Measurements from ENCODE around the gene ACSL3. TPM values are rescaled to one million over a fixed set of nuclear protein-coding genes. Genes with fewer than 3 reads are reported as not detected.
A peak's percentile ranks its signal among the peaks of the same experiment; 100 is the strongest.

The ACSL3 gene
- total and polyA plus RNA-seq, 2 experiments from 2014 or later = 48.6 to 61.5 TPM

- Histone ChIP-seq H3K9me2 (ENCODE audit: insufficient read depth) (no peaks in the 10 kb centered on the region), H3K4me1 (ENCODE audit: insufficient read depth) (peaks cover 11% of the 10 kb centered on the region), H3K9ac (no peak overlapping the region), H3K9me3 (ENCODE audit: low read depth) (no peaks in the 10 kb centered on the region), H3K27me3 (replicated peaks; ENCODE audit: insufficient read depth) (no peaks in the 10 kb centered on the region), H3K36me3 (ENCODE audit: low read depth) (no peaks in the 10 kb centered on the region), H3F3A (ENCODE audit: insufficient read depth) (no peaks in the 10 kb centered on the region), H3K79me2 (ENCODE audit: insufficient read depth) (no peaks in the 10 kb centered on the region), H2AFZ (no peak overlapping the region), H4K20me1 (ENCODE audit: insufficient read depth) (no peaks in the 10 kb centered on the region), H3K4me2 (ENCODE audit: unreplicated experiment) (no peak overlapping the region), H3K27ac (no peak overlapping the region), H3K4me3 (no peak overlapping the region)
- no peak for TF ChIP-seq EZH2 (IDR thresholded peaks at IDR 0.05; ENCODE audit: insufficient read depth, poor library complexity, severe bottlenecking)
- TF ChIP-seq EZH2phosphoT487 (IDR thresholded peaks at IDR 0.05; ENCODE audit: insufficient read depth, low read depth) = no peak
- in situ Hi-C loops (cut with MboI) = loop anchor here (10.0 to 25.0 kb wide), 2 partner anchors 260 to 828 kb away; no protein-coding TSS in a partner anchor
- 84 to 85% methylated on average over 5 of the region's 5 CpGs for WGBS, 2 experiments (ENCODE audit: low coverage in 1 of 2, low lambda C conversion rate in 2 of 2, missing lambda C conversion rate in 2 of 2)
- DNase-seq = no peak
These were observed 116.3 kb downstream of the ACSL3 start for GRCh38 chr2:222977121-222977520.

- no peak overlapping the region for H2AFZ ChIP-seq
- H4K20me1 ChIP-seq (ENCODE audit: insufficient read depth) = no peaks in the 10 kb centered on the region
- no peaks in the 10 kb centered on the region for H3F3A ChIP-seq (ENCODE audit: insufficient read depth)
- H3K79me2 ChIP-seq (ENCODE audit: insufficient read depth) = no peaks in the 10 kb centered on the region
- H3K9me2 ChIP-seq (ENCODE audit: insufficient read depth) = no peaks in the 10 kb centered on the region
- no peak for DNase-seq
- H3K27ac ChIP-seq = no peak overlapping the region
- TF ChIP-seq EZH2 (IDR thresholded peaks at IDR 0.05; ENCODE audit: insufficient read depth, poor library complexity, severe bottlenecking) = no peak
- no peak for TF ChIP-seq EZH2phosphoT487 (IDR thresholded peaks at IDR 0.05; ENCODE audit: insufficient read depth, low read depth)
- no peaks in the 10 kb centered on the region for H3K36me3 ChIP-seq (ENCODE audit: low read depth)
- in situ Hi-C loops (cut with MboI) = loop anchor here (10.0 to 25.0 kb wide), 2 partner anchors 258 to 826 kb away; no protein-coding TSS in a partner anchor
- no peak overlapping the region for H3K9ac ChIP-seq
- H3K4me3 ChIP-seq = no peak overlapping the region
- H3K4me2 ChIP-seq (ENCODE audit: unreplicated experiment) = no peak overlapping the region
- H3K4me1 ChIP-seq (ENCODE audit: insufficient read depth) = peaks cover 9% of the 10 kb centered on the region
- H3K9me3 ChIP-seq (ENCODE audit: low read depth) = no peaks in the 10 kb centered on the region
- no peaks in the 10 kb centered on the region for H3K27me3 ChIP-seq (replicated peaks; ENCODE audit: insufficient read depth)
These were observed 118.0 kb downstream of the ACSL3 start for GRCh38 chr2:222978850-222979249.

- Histone ChIP-seq H3F3A (ENCODE audit: insufficient read depth) (no peaks in the 10 kb centered on the region), H3K27ac (no peak overlapping the region), H3K9me3 (ENCODE audit: low read depth) (no peaks in the 10 kb centered on the region), H4K20me1 (ENCODE audit: insufficient read depth) (no peaks in the 10 kb centered on the region), H3K27me3 (replicated peaks; ENCODE audit: insufficient read depth) (no peaks in the 10 kb centered on the region), H3K4me1 (ENCODE audit: insufficient read depth) (peaks cover 9% of the 10 kb centered on the region), H3K9me2 (ENCODE audit: insufficient read depth) (no peaks in the 10 kb centered on the region), H3K4me2 (ENCODE audit: unreplicated experiment) (no peak overlapping the region), H3K36me3 (ENCODE audit: low read depth) (no peaks in the 10 kb centered on the region), H2AFZ (no peak overlapping the region), H3K9ac (no peak overlapping the region), H3K79me2 (ENCODE audit: insufficient read depth) (no peaks in the 10 kb centered on the region), H3K4me3 (no peak overlapping the region)
- 50 to 53% methylated on average over 3 of the region's 3 CpGs for WGBS, 2 experiments (ENCODE audit: low coverage in 1 of 2, low lambda C conversion rate in 2 of 2, missing lambda C conversion rate in 2 of 2)
- TF ChIP-seq EZH2phosphoT487 (IDR thresholded peaks at IDR 0.05; ENCODE audit: insufficient read depth, low read depth) = no peak
- no peak for TF ChIP-seq EZH2 (IDR thresholded peaks at IDR 0.05; ENCODE audit: insufficient read depth, poor library complexity, severe bottlenecking)
- in situ Hi-C loops (cut with MboI) = loop anchor here (10.0 to 25.0 kb wide), 2 partner anchors 258 to 825 kb away; no protein-coding TSS in a partner anchor
- no peak for DNase-seq
These were observed 118.6 kb downstream of the ACSL3 start for GRCh38 chr2:222979484-222979883.

- 69 to 72% methylated on average over 8 of the region's 8 CpGs for WGBS, 2 experiments (ENCODE audit: low coverage in 1 of 2, low lambda C conversion rate in 2 of 2, missing lambda C conversion rate in 2 of 2)
- no peaks in the 10 kb centered on the region for H3K27me3 ChIP-seq (replicated peaks; ENCODE audit: insufficient read depth)
These were observed 121.4 kb downstream of the ACSL3 start for GRCh38 chr2:222982010-222982908.

More at GRCh38 chr2:222982010-222982908, 121.4 kb downstream of the ACSL3 start:
- Histone ChIP-seq H3K4me2 (ENCODE audit: unreplicated experiment) (no peak overlapping the region), H3K79me2 (ENCODE audit: insufficient read depth) (no peaks in the 10 kb centered on the region), H4K20me1 (ENCODE audit: insufficient read depth) (no peaks in the 10 kb centered on the region), H3K4me1 (ENCODE audit: insufficient read depth) (peaks cover 9% of the 10 kb centered on the region), H3K36me3 (ENCODE audit: low read depth) (no peaks in the 10 kb centered on the region), H3K9ac (no peak overlapping the region), H3F3A (ENCODE audit: insufficient read depth) (no peaks in the 10 kb centered on the region), H3K4me3 (no peak overlapping the region), H3K9me2 (ENCODE audit: insufficient read depth) (no peaks in the 10 kb centered on the region), H3K9me3 (ENCODE audit: low read depth) (peaks cover 3% of the 10 kb centered on the region), H3K27ac (peak overlapping the region; percentile 22; the same call in 1 of the 2 replicates), H2AFZ (peak overlapping the region; percentile 56)
- TF ChIP-seq EZH2phosphoT487 (IDR thresholded peaks at IDR 0.05; ENCODE audit: insufficient read depth, low read depth) (no peak), EZH2 (IDR thresholded peaks at IDR 0.05; ENCODE audit: insufficient read depth, poor library complexity, severe bottlenecking) (no peak)
- DNase-seq = peak; percentile 92
- in situ Hi-C loops (cut with MboI) = loop anchor here (10.0 to 25.0 kb wide), 2 partner anchors 123 to 255 kb away; no protein-coding TSS in a partner anchor

Data from GM23248 (cell line).